Caco-2 (cell line): Measurements from ENCODE around the gene RAB5B. TPM values are rescaled to one million over a fixed set of nuclear protein-coding genes. Genes with fewer than 3 reads are reported as not detected.

Source experiments
- BruUV-seq: library from RNA; stranded (reverse); fragments of 400-500 nt; replicated peaks from 2 replicates; lab custom pipeline; 2021; lab: Mats Ljungman, UMichigan
- CTCF ChIA-PET: fragments of 300-600 bp; sonication (Branson Sonifier 250); formaldehyde crosslinking; loops from one replicate; lab custom pipeline; 2022; ENCODE audit warnings: antibody characterized with exemption; lab: Charles Lee
- POLR2A ChIA-PET: fragments of 300-600 bp; sonication (Branson Sonifier 250); formaldehyde crosslinking; loops from one replicate; lab custom pipeline; 2022; ENCODE audit warnings: antibody characterized with exemption; lab: Charles Lee
- DNase-seq, 2 experiments: peaks; one replicate each; pipeline versions ENCODE4 v3.0.0 to v3.0.0-alpha.2; 2020 to 2022
- H3K27me3 ChIP-seq: replicated peaks from 2 replicates; pipeline ENCODE4 v1.6.0; 2011; ENCODE audit warnings: low read length; ENCODE audit not compliant: control insufficient read depth, insufficient read depth
- H3K36me3 ChIP-seq: 2 replicates; pipeline ENCODE4 v1.5.1; 2011; ENCODE audit warnings: low read length; ENCODE audit not compliant: control insufficient read depth, insufficient read depth
- H3K4me1 ChIP-seq: fragments of 250-450 bp; sonication (Bioruptor Pico); 2 replicates; pipeline ENCODE4 v1.5.1; 2020; ENCODE audit warnings: mild to moderate bottlenecking
- H3K4me3 ChIP-seq: 2 replicates; pipeline ENCODE4 v1.5.1; 2011; ENCODE audit warnings: low read depth, mild to moderate bottlenecking, control low read depth, low read length
- H3K9me3 ChIP-seq: fragments of 250-450 bp; sonication (Bioruptor Pico); 2 replicates; pipeline ENCODE4 v1.5.1; 2020; ENCODE audit warnings: mild to moderate bottlenecking, moderate library complexity
- H3K27ac Mint-ChIP-seq: one replicate; pipeline ENCODE4 v1.8.0; 2022; ENCODE audit warnings: mixed read lengths; ENCODE audit not compliant: unreplicated experiment
- H3K27me3 Mint-ChIP-seq: one replicate; pipeline ENCODE4 v1.8.0; 2022; ENCODE audit warnings: mixed read lengths; ENCODE audit not compliant: insufficient read depth, unreplicated experiment
- H3K36me3 Mint-ChIP-seq: one replicate; pipeline ENCODE4 v1.8.0; 2022; ENCODE audit warnings: mild to moderate bottlenecking, mixed read lengths; ENCODE audit not compliant: insufficient read depth, unreplicated experiment
- H3K4me1 Mint-ChIP-seq: one replicate; pipeline ENCODE4 v1.8.0; 2022; ENCODE audit warnings: low read depth, mixed read lengths; ENCODE audit not compliant: unreplicated experiment
- H3K4me3 Mint-ChIP-seq: one replicate; pipeline ENCODE4 v1.8.0; 2022; ENCODE audit warnings: mild to moderate bottlenecking, moderate library complexity, mixed read lengths; ENCODE audit not compliant: unreplicated experiment
- H3K9me3 Mint-ChIP-seq: one replicate; pipeline ENCODE4 v1.8.0; 2022; ENCODE audit warnings: mixed read lengths; ENCODE audit not compliant: unreplicated experiment
- CTCF ChIP-seq, 2 experiments: fragments of 200-600 bp in 1 of 2; IDR thresholded peaks; 1 replicate in 1 of 2; 2 replicates in 1 of 2; pipeline versions ENCODE4 v1.5.1 to v1.8.0; 2011 to 2022; ENCODE audit warnings: antibody characterized with exemption in 1 of 2, control low read depth in 1 of 2, inconsistent platforms in 1 of 2, low read depth in 1 of 2, low read length in 1 of 2, mild to moderate bottlenecking in 1 of 2, moderate library complexity in 1 of 2; ENCODE audit not compliant: insufficient read depth in 1 of 2, severe bottlenecking in 1 of 2, unreplicated experiment in 1 of 2
- intact Hi-C: fragments of 100-400 bp; cut with micrococcal nuclease; formaldehyde crosslinking; loops from one replicate; pipeline ENCODE4 v1.10.0; 2022; ENCODE audit not compliant: unreplicated experiment
- total RNA-seq: library from RNA; stranded (reverse); gene quantifications from 2 replicates; pipeline ENCODE4 v1.2.3, GENCODE V29; 2022

The RAB5B gene
- total RNA-seq, 1 experiment from 2014 or later, result 107 TPM

GRCh38 chr12:56037161-56037560 lies 63.3 kb downstream of the RAB5B start:
- intact Hi-C loops, result no loop called here
- Histone ChIP-seq H3K27me3 (no peaks in the 10 kb centered on the region), H3K4me1 (peaks cover 7% of the 10 kb centered on the region), H3K36me3 (peaks cover 4% of the 10 kb centered on the region), H3K9me3 (no peaks in the 10 kb centered on the region), H3K4me3 (no peak overlapping the region)
- Mint-ChIP-seq H3K27ac (no peak overlapping the region), H3K9me3 (no peaks in the 10 kb centered on the region), H3K36me3 (peaks cover 31% of the 10 kb centered on the region), H3K4me1 (peaks cover 7% of the 10 kb centered on the region), H3K27me3 (no peaks in the 10 kb centered on the region), H3K4me3 (no peak overlapping the region)
- no peak for TF ChIP-seq CTCF (IDR thresholded peaks at IDR 0.05; ENCODE audit: insufficient read depth in 1 of 2, low read depth in 1 of 2, low read length in 1 of 2, severe bottlenecking in 1 of 2, unreplicated experiment in 1 of 2)
- no TSS peak for BruUV-seq
- POLR2A ChIA-PET, result no interaction called here
- no peak for DNase-seq
- CTCF ChIA-PET, result interaction anchor here (0.6 kb wide), 1 partner anchor 14 kb away, joined by 6 read pairs; no protein-coding TSS in a partner anchor

- ChIA-PET CTCF (no interaction called here), POLR2A (interaction anchor here (0.6 to 1.1 kb wide), 2 partner anchors 31 to 45 kb away, joined by 3 to 6 read pairs; no protein-coding TSS in a partner anchor)
- Mint-ChIP-seq H3K4me1 (peaks cover 13% of the 10 kb centered on the region), H3K36me3 (peaks cover 34% of the 10 kb centered on the region), H3K27me3 (no peaks in the 10 kb centered on the region), H3K9me3 (no peaks in the 10 kb centered on the region), H3K4me3 (no peak overlapping the region), H3K27ac (no peak overlapping the region)
- H3K27me3 ChIP-seq, result no peaks in the 10 kb centered on the region
- no peak overlapping the region for H3K4me3 ChIP-seq
- H3K9me3 ChIP-seq, result no peaks in the 10 kb centered on the region
- intact Hi-C loops, result no loop called here
- TF ChIP-seq CTCF (IDR thresholded peaks at IDR 0.05; ENCODE audit: insufficient read depth in 1 of 2, low read depth in 1 of 2, low read length in 1 of 2, severe bottlenecking in 1 of 2, unreplicated experiment in 1 of 2), result no peak
- no TSS peak for BruUV-seq
- peaks cover under 1% of the 10 kb centered on the region for H3K36me3 ChIP-seq
- H3K4me1 ChIP-seq, result peaks cover 7% of the 10 kb centered on the region
- no peak for DNase-seq
Observed at GRCh38 chr12:56038022-56038655, 64.3 kb downstream of the RAB5B start.

- ChIA-PET POLR2A (interaction anchor here (1.4 kb wide), 1 partner anchor 43 kb away, joined by 7 read pairs; the partner anchor contains the start of gene SUOX), CTCF (interaction anchor here (0.7 to 1.4 kb wide), 2 partner anchors 44 to 311 kb away, joined by 4 to 15 read pairs; partner anchors contain the start of gene SUOX)
- no peaks in the 10 kb centered on the region for H3K9me3 ChIP-seq
- TF ChIP-seq CTCF (IDR thresholded peaks at IDR 0.05; ENCODE audit: insufficient read depth in 1 of 2, low read depth in 1 of 2, low read length in 1 of 2, severe bottlenecking in 1 of 2, unreplicated experiment in 1 of 2), result no peak
- Mint-ChIP-seq H3K27ac (no peak overlapping the region), H3K36me3 (peaks cover 47% of the 10 kb centered on the region), H3K9me3 (no peaks in the 10 kb centered on the region), H3K27me3 (no peaks in the 10 kb centered on the region), H3K4me1 (peaks cover 17% of the 10 kb centered on the region), H3K4me3 (no peak overlapping the region)
- BruUV-seq, result no TSS peak
- H3K27me3 ChIP-seq, result no peaks in the 10 kb centered on the region
- no peaks in the 10 kb centered on the region; the same call in 1 of the 2 replicates for H3K36me3 ChIP-seq
- no peak overlapping the region for H3K4me3 ChIP-seq
- DNase-seq, result no peak
- intact Hi-C loops, result loop anchor here (5.0 kb wide), 1 partner anchor 218 kb away; no protein-coding TSS in a partner anchor
- H3K4me1 ChIP-seq, result peaks cover 10% of the 10 kb centered on the region
Observed at GRCh38 chr12:56040151-56040550, 66.3 kb downstream of the RAB5B start.
